CD4-positive, CD25-positive, alpha-beta regulatory T cell (primary cell): ENCODE data around the gene SNX3. TPM values are rescaled to one million over a fixed set of nuclear protein-coding genes. Genes with fewer than 3 reads are reported as not detected.

Experiments used
- ATAC-seq, 2 donors: fragments of 150-1000 bp; cut with Tn5 transposase; one replicate each; pipeline ENCODE4 v1.10.0; 2021; ENCODE audit warnings: low read depth in 2 of 2, moderate number of reproducible peaks in 2 of 2, moderate library complexity in 1 of 2
- DNase-seq, 3 donors: peaks; one replicate each; pipeline versions ENCODE4 v3.0.0 to v3.0.0-alpha.2; 2012 to 2022; ENCODE audit warnings: mixed read lengths in 1 of 3
- H3K27ac ChIP-seq: one replicate; pipeline ENCODE4 v1.7.0; 2013; ENCODE audit warnings: mild to moderate bottlenecking, low read length; ENCODE audit not compliant: insufficient read depth, poor library complexity, severe bottlenecking
- H3K27me3 ChIP-seq: one replicate; pipeline ENCODE4 v1.7.0; 2013; ENCODE audit warnings: low read length; ENCODE audit not compliant: control insufficient read depth, insufficient read depth
- H3K36me3 ChIP-seq: one replicate; pipeline ENCODE4 v1.7.0; 2013; ENCODE audit warnings: mild to moderate bottlenecking, low read length, moderate library complexity; ENCODE audit not compliant: control insufficient read depth, insufficient read depth
- H3K4me1 ChIP-seq: 2 replicates; pipeline ENCODE4 v1.7.0; 2013; ENCODE audit warnings: mild to moderate bottlenecking, low read length; ENCODE audit not compliant: insufficient read depth, control insufficient read depth, poor library complexity, severe bottlenecking
- H3K4me3 ChIP-seq: one replicate; pipeline ENCODE4 v1.7.0; 2013; ENCODE audit warnings: low read depth, mild to moderate bottlenecking, low read length, moderate library complexity
- H3K9me3 ChIP-seq, 2 experiments: 1 replicate in 1 of 2; 2 replicates in 1 of 2; pipeline ENCODE4 v1.7.0; 2013; ENCODE audit warnings: low read length in 2 of 2, mild to moderate bottlenecking in 1 of 2, moderate library complexity in 1 of 2; ENCODE audit not compliant: control insufficient read depth in 2 of 2
- H3K27ac Mint-ChIP-seq, 3 donors: one replicate each; pipeline ENCODE4 v1.8.0; 2020 to 2022; ENCODE audit warnings: mild to moderate bottlenecking in 3 of 3, mixed read lengths in 3 of 3, moderate library complexity in 2 of 3
- H3K27me3 Mint-ChIP-seq: one replicate; pipeline ENCODE4 v1.8.0; 2022; ENCODE audit warnings: mild to moderate bottlenecking, mixed read lengths
- H3K36me3 Mint-ChIP-seq: one replicate; pipeline ENCODE4 v1.8.0; 2020; ENCODE audit warnings: mixed read lengths
- H3K4me1 Mint-ChIP-seq, 4 donors: one replicate each; pipeline ENCODE4 v1.8.0; 2020 to 2022; ENCODE audit warnings: mixed read lengths in 4 of 4, mild to moderate bottlenecking in 1 of 4
- H3K4me3 Mint-ChIP-seq, 4 donors: one replicate each; pipeline ENCODE4 v1.8.0; 2020 to 2022; ENCODE audit warnings: mild to moderate bottlenecking in 4 of 4, mixed read lengths in 4 of 4, moderate library complexity in 3 of 4
- H3K9me3 Mint-ChIP-seq, 7 donors: one replicate each; pipeline ENCODE4 v1.8.0; 2020 to 2022; ENCODE audit warnings: mixed read lengths in 7 of 7, mild to moderate bottlenecking in 3 of 7, moderate library complexity in 2 of 7
- polyA plus RNA-seq, 4 donors: library from polyadenylated mRNA; unstranded; fragments of 300-500 nt; fragmentation: Illumina TruSeq; gene quantifications; one replicate each; pipeline ENCODE4 v1.2.3, GENCODE V29; 2021
- total RNA-seq: library from RNA; stranded (reverse); gene quantifications from one replicate; pipeline ENCODE4 v1.2.3, GENCODE V29; 2022

Gene SNX3
- total and polyA plus RNA-seq, 5 donors from 2014 or later = 60.7 to 226 (median 195) TPM

- ATAC-seq (no peak), DNase-seq (no peak)
- Mint-ChIP-seq H3K27ac (peak overlapping the region in 1 of 3 donors; percentile 63), H3K9me3 (peaks cover 0 to 5% (median 0%) of the 10 kb centered on the region in 7 donors), H3K36me3 (no peaks in the 10 kb centered on the region), H3K27me3 (peaks cover 92% of the 10 kb centered on the region), H3K4me1 (peaks cover 0 to 59% (median 12%) of the 10 kb centered on the region in 4 donors), H3K4me3 (peak overlapping the region; percentile 10 to 84 (median 40))
- Histone ChIP-seq H3K27ac (no peak overlapping the region), H3K4me1 (peaks cover 64% of the 10 kb centered on the region), H3K27me3 (peaks cover 49% of the 10 kb centered on the region), H3K4me3 (no peak overlapping the region), H3K36me3 (no peaks in the 10 kb centered on the region), H3K9me3 (no peaks in the 10 kb centered on the region)
These were observed 91.1 kb downstream of the SNX3 start for GRCh38 chr6:108169464-108170331.

DNA sequence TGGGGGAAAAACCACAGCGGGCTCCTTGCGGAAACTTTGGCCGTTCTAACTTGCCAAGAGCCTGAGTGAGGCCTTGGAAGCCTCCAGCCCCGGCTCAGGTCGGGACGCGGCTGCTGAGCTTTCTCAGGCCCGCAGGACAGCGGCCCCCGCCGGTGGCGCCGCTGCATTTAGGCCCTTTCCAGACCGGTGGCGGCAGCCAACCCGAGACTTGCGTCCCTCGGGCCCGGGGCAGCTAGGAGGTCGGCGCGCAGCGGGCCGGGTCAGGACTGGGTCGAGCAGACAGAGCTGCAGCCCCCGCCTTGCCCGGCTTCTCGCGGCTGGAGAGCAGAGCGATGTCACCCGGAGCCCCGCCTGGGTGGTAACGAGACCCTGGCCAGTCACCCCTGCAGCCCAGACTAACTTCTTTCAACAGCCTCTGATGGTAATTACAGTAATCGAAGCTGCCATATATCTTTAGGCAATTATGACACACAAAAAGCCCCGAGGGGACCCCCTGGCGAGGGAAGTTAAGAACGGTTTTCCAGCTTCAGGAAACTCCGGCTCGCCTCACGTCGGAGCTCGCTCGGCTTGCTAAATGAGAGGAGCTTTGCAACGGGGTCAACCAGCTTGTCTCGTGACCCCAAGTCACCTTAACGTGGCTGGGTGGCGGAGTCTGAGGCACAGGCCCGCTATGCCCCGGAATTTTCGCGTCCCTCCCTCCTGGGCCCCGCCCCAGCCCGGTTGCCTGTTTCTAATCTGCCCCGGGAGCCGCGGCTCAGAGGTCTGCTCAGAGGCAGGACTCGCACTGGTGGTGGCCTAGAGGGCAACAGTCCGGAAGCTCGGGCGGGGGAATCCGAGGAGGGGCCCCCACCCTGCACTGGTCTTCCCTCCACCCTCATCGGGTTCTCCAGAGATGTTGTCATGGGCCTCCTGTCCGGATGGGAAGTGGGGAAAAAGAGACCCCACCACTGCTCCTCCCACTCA is 92.1 kb downstream of the SNX3 start:
- Histone ChIP-seq H3K9me3 (no peaks in the 10 kb centered on the region), H3K4me3 (no peak overlapping the region), H3K27me3 (peaks cover 46% of the 10 kb centered on the region), H3K4me1 (peaks cover 59% of the 10 kb centered on the region), H3K27ac (no peak overlapping the region), H3K36me3 (no peaks in the 10 kb centered on the region)
- Mint-ChIP-seq H3K27ac (peak overlapping the region in 1 of 3 donors; percentile 63), H3K36me3 (no peaks in the 10 kb centered on the region), H3K27me3 (peaks cover 94% of the 10 kb centered on the region), H3K4me3 (peak overlapping the region in 3 of 4 donors; percentile 19 to 84 (median 62)), H3K9me3 (peaks cover 0 to 5% (median 0%) of the 10 kb centered on the region in 7 donors), H3K4me1 (peaks cover 0 to 59% (median 14%) of the 10 kb centered on the region in 4 donors)
- DNase-seq = no peak
- ATAC-seq = no peak

DNA sequence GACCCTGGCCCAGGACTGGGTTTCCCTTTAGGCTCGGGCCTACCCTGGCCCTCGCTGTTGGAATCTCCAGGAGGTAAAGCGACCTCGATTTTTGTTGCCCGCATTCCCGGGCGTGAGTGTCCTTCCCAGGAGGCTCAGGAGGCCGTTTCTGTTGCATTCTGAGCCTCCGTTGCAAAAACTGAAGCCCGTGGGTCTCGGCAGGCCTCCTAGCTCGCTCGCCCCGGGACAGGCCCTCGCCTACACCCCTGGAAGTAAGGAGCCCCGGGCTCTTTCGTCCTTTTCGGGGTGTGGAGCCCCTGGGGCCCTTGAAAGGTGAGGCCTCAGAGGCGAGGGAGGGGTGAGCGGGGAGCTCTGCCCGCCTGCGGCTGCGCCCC is 92.8 kb downstream of the SNX3 start:
- H3K9me3 ChIP-seq = no peaks in the 10 kb centered on the region
- no peak overlapping the region for H3K4me3 ChIP-seq
- no peaks in the 10 kb centered on the region for H3K36me3 ChIP-seq
- DNase-seq (no peak), ATAC-seq (no peak)
- H3K4me1 ChIP-seq = peaks cover 59% of the 10 kb centered on the region
- peaks cover 0 to 64% (median 18%) of the 10 kb centered on the region in 4 donors for H3K4me1 Mint-ChIP-seq
- no peaks in the 10 kb centered on the region for H3K36me3 Mint-ChIP-seq
- peaks cover 0 to 5% (median 0%) of the 10 kb centered on the region in 7 donors for H3K9me3 Mint-ChIP-seq
- H3K27me3 ChIP-seq = peaks cover 43% of the 10 kb centered on the region
- peak overlapping the region in 2 of 4 donors; percentile 62 to 77 for H3K4me3 Mint-ChIP-seq
- H3K27ac Mint-ChIP-seq = no peak overlapping the region
- H3K27me3 Mint-ChIP-seq = peaks cover 94% of the 10 kb centered on the region
- H3K27ac ChIP-seq = no peak overlapping the region

- peaks cover 0 to 64% (median 18%) of the 10 kb centered on the region in 4 donors for H3K4me1 Mint-ChIP-seq
- H3K27ac Mint-ChIP-seq = no peak overlapping the region
- no peaks in the 10 kb centered on the region for H3K9me3 ChIP-seq
- no peak for ATAC-seq
- peaks cover 43% of the 10 kb centered on the region for H3K27me3 ChIP-seq
- H3K4me3 ChIP-seq = no peak overlapping the region
- H3K4me1 ChIP-seq = peaks cover 59% of the 10 kb centered on the region
- no peak for DNase-seq
- H3K9me3 Mint-ChIP-seq = peaks cover 0 to 5% (median 0%) of the 10 kb centered on the region in 7 donors
- no peak overlapping the region for H3K27ac ChIP-seq
- H3K36me3 Mint-ChIP-seq = no peaks in the 10 kb centered on the region
- peaks cover 94% of the 10 kb centered on the region for H3K27me3 Mint-ChIP-seq
- H3K36me3 ChIP-seq = no peaks in the 10 kb centered on the region
- H3K4me3 Mint-ChIP-seq = peak overlapping the region in 3 of 4 donors; percentile 35 to 77 (median 62)
These were observed 93.3 kb downstream of the SNX3 start for GRCh38 chr6:108167449-108168089.

DNA sequence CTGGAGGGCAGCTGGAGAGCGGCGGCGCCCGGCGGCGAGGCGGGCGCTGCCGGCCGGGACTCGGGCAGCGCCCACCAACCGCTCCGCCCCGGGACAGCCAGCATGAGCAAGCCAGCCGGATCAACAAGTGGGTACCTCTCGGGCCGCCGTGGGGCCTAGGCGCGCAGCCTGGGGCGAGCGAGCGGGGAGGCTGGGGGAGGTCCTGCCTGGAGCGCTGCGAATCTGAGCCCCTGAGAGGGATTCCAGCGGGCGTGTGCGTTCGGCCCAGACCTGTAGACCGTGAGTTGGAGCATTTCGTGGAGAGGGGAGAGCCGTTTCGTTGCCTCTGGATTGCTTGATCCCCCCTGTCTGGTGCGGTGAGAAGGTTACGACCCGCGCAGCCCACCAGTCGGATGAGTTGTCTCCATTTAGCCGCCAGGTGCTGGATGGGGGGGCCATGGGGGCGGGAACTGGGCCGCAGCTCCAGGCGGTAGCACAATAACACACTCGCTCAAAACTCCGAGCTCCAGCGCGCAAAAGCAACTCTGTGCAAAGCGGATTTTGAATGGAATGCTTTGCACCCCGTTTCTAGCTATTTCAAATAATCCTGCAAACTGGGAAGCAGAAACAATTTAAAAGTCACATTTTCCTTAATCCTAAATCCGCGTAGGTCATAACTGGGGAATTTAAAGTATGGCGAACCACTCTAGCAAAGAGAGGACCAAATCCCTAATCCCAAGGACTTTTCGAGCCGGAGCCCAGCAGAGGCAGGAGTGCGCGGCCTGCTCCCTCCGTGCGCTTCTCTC is 94.0 kb downstream of the SNX3 start:
- H3K27ac Mint-ChIP-seq = no peak overlapping the region
- H3K27ac ChIP-seq = no peak overlapping the region
- peak overlapping the region in 3 of 4 donors; percentile 35 to 77 (median 62) for H3K4me3 Mint-ChIP-seq
- no peaks in the 10 kb centered on the region for H3K36me3 ChIP-seq
- no peak overlapping the region for H3K4me3 ChIP-seq
- H3K9me3 Mint-ChIP-seq = peaks cover 0 to 5% (median 0%) of the 10 kb centered on the region in 7 donors
- H3K9me3 ChIP-seq = no peaks in the 10 kb centered on the region
- peaks cover 94% of the 10 kb centered on the region for H3K27me3 Mint-ChIP-seq
- peaks cover 59% of the 10 kb centered on the region for H3K4me1 ChIP-seq
- DNase-seq (no peak), ATAC-seq (no peak)
- H3K36me3 Mint-ChIP-seq = no peaks in the 10 kb centered on the region
- peaks cover 0 to 64% (median 18%) of the 10 kb centered on the region in 4 donors for H3K4me1 Mint-ChIP-seq
- H3K27me3 ChIP-seq = peaks cover 42% of the 10 kb centered on the region

- Histone ChIP-seq H3K4me3 (no peak within 1 kb of the TSS), H3K36me3 (no peaks in the 10 kb centered on the region), H3K27ac (no peak within 1 kb of the TSS), H3K27me3 (peaks cover 45% of the 10 kb centered on the region), H3K9me3 (no peaks in the 10 kb centered on the region), H3K4me1 (peaks cover 59% of the 10 kb centered on the region)
- Mint-ChIP-seq H3K9me3 (peaks cover 0 to 5% (median 0%) of the 10 kb centered on the region in 7 donors), H3K27ac (peak within 1 kb of the TSS in 1 of 3 donors; percentile 58), H3K4me3 (peak within 1 kb of the TSS in 2 of 4 donors; percentile 62 to 71), H3K27me3 (peaks cover 94% of the 10 kb centered on the region), H3K4me1 (peaks cover 0 to 58% (median 19%) of the 10 kb centered on the region in 4 donors), H3K36me3 (no peaks in the 10 kb centered on the region)
- DNase-seq (no peak), ATAC-seq (no peak)
These were observed 94.9 kb downstream of the SNX3 start, which contains the start of gene NR2E1 for GRCh38 chr6:108165714-108166663. NR2E1 (plus strand) TSS chr6:108166022; CDS start chr6:108166766, 744 bp downstream.
